Measurements from ENCODE around the gene SIGLEC1.

GRCh38 chr20:3702611-3703391, 9.6 kb downstream of the SIGLEC1 start:
- TF ChIP-seq, protein P1, sequence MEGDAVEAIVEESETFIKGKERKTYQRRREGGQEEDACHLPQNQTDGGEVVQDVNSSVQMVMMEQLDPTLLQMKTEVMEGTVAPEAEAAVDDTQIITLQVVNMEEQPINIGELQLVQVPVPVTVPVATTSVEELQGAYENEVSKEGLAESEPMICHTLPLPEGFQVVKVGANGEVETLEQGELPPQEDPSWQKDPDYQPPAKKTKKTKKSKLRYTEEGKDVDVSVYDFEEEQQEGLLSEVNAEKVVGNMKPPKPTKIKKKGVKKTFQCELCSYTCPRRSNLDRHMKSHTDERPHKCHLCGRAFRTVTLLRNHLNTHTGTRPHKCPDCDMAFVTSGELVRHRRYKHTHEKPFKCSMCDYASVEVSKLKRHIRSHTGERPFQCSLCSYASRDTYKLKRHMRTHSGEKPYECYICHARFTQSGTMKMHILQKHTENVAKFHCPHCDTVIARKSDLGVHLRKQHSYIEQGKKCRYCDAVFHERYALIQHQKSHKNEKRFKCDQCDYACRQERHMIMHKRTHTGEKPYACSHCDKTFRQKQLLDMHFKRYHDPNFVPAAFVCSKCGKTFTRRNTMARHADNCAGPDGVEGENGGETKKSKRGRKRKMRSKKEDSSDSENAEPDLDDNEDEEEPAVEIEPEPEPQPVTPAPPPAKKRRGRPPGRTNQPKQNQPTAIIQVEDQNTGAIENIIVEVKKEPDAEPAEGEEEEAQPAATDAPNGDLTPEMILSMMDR (conservative IDR thresholded peaks at IDR 0.05; ENCODE audit: low read depth, low read length), result no peak
- no peak for TF ChIP-seq EZH2 (IDR thresholded peaks at IDR 0.05; ENCODE audit: low read length, unreplicated experiment)
- no peak for TF ChIP-seq EZH2phosphoT487 (IDR thresholded peaks at IDR 0.05; ENCODE audit: borderline replicate concordance, low read length)
